ENCODE data around the gene DLL3.

The DLL3 gene

DNA sequence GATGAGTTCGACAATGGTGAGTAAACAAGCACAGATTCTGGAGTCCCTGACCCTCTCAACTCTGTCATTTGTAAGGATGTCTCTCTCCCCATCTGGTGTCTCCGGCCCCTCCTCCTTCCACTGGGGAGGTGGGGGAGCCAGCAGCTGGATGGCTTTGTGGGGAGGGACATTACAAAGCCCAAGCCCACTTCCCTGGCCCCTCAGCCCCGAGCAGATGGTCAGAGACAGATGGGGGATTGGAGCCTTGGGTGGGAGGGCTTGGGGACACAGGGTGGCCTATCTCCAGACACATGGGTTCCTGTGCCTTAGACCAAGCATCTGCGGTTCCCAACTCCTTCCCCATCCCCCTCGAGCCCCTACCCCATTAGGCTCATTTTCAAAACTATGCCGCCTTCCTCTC, 15.6 kb upstream of the DLL3 start:
- DNase-seq (ENCODE audit: low spot score), result no peak

- DNase-seq (ENCODE audit: low spot score), result no peak
Observed at GRCh38 chr19:39489756-39490155, 9.0 kb upstream of the DLL3 start.

GRCh38 chr19:39492225-39492624, 6.5 kb upstream of the DLL3 start:
- DNase-seq (ENCODE audit: low spot score), result no peak

DNA sequence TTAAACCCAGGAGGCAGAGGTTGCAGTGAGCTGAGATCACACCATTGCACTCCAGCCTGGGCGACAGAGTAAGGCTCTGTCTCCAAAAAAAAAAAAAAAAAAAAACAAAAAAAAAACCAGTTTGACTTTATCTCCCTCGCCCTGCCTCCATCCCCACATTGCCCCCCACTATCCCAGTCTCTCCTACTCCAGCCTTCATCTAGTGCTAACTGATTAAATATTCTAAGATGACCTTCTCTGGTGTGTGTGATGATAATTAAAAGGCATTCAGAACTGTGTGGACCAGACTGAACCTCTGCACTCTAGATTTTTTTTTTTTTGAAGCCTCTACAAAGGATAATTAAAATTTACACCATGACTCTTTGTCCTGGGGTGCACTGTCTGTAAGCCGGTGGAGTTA, 6.0 kb upstream of the DLL3 start:
- no peak for DNase-seq (ENCODE audit: low spot score)

- DNase-seq (ENCODE audit: low spot score), result no peak
Observed at GRCh38 chr19:39494661-39495060, 4.1 kb upstream of the DLL3 start.

- DNase-seq (ENCODE audit: low spot score), result no peak
Observed at GRCh38 chr19:39496063-39496462, 2.7 kb upstream of the DLL3 start.

- DNase-seq (ENCODE audit: low spot score), result no peak
Observed at GRCh38 chr19:39497701-39497995, 1.1 kb upstream of the DLL3 start.

DNA sequence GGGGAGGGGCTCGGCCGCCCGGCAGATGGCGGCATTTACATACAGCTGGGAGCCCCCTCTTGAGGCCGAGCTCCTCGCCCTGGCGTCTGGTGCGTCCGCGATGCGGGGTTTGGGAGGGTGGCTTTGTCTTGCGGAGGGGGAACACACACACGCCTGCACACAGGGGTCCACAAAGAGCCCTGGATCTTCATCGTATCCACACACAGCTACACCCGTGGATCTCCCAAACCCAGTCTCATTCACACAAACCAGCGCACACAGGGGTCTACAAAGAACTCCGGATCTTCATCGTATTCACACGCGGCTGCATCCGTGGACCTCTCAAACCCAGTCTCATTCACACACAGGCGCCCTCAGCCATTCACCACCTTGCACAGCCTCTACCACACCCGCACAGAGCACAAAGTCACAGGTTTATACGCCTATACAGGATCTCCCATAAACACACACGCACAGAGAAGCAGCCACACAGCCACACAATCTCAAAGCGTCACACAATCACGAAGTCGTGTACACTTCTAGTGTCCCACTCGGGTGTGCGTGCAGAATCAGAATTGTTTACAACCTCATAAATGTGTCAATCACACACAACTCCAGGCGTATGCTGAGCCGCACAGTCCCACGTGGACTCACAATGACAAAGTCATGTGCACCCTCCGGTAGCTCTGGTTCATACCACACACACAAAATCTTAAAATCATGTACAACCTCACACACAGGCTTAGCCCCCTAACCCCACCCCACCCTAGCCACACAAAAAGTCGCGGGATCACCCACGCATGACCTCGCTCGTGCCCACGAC, 550 bp upstream of the DLL3 start:
- peak; percentile 81 for DNase-seq (ENCODE audit: low spot score)

GRCh38 chr19:39499932-39500331, 1.2 kb downstream of the DLL3 start:
- no peak for DNase-seq (ENCODE audit: low spot score)

GRCh38 chr19:39500543-39500942, 1.8 kb downstream of the DLL3 start:
- no peak for DNase-seq (ENCODE audit: low spot score)

DNA sequence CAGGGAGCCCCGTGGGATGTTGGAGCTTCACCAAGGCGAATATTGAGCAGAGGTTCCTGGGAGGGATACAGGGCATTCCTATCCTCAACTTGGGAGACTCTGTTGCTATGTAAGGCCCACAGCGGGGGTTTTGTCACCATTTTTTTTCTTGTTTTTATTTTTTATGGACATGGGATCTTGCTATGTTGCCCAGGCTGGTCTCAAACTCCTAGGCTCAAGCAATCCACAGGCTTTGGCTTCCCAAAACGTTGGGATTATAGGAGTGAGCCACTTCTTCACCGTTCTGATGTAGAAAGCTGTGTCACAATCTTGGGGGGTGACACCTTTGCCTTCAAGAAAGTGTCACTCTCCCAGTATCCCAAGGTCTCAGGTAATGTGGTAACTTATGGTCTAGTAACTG, 2.6 kb downstream of the DLL3 start:
- DNase-seq (ENCODE audit: low spot score), result no peak

DNA sequence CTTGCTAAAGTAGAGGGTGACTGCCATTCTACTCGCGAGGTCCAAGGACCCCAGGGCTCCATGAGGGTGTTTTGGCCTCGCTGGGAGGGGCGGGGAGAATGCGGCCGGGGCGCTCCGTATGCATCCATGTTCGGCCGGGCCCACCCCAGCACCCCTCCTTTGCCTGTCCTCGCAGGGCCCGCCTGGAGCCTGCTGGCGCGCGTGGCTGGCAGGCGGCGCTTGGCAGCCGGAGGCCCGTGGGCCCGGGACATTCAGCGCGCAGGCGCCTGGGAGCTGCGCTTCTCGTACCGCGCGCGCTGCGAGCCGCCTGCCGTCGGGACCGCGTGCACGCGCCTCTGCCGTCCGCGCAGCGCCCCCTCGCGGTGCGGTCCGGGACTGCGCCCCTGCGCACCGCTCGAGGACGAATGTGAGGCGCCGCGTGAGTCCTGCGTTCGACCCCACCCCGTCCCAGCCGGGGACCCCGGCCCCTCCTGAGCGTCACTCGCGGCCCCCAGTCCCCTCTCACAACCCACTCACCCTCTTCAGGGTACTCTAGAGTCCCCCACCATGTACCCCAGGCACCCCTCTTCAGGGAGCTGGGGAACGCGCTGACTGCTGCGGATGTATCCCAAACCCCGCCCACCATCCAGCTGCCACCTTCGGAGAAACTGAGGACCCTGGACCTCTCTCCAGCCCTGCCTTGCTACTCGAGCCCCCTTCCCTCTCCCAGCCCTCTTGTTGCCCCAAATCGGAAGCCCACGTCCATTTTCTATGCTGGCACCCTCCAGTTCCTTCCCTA, 4.1 kb downstream of the DLL3 start:
- peak; percentile 95 for DNase-seq (ENCODE audit: low spot score)

DNA sequence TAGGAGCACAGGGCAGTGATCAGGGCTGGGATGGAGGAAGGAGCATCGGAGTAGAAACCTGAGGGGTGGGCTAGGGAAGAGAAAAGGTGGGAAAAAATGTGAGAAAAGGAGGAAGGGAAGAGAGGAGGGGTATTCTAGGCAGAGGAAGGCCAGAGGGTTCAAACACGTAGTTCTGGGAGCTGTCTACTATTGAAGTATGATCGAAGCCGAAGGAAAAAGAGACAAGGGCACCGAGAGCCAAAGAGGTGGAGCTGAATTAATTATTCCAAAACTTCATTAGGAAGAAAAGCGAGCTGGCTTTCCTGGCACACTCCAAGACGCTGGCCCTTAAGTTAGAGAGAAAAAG, 7.8 kb downstream of the DLL3 start:
- no peak for DNase-seq (ENCODE audit: low spot score)

- peak; percentile 94 for DNase-seq (ENCODE audit: low spot score)
Observed at GRCh38 chr19:39506944-39507714, 8.4 kb downstream of the DLL3 start.

DNA sequence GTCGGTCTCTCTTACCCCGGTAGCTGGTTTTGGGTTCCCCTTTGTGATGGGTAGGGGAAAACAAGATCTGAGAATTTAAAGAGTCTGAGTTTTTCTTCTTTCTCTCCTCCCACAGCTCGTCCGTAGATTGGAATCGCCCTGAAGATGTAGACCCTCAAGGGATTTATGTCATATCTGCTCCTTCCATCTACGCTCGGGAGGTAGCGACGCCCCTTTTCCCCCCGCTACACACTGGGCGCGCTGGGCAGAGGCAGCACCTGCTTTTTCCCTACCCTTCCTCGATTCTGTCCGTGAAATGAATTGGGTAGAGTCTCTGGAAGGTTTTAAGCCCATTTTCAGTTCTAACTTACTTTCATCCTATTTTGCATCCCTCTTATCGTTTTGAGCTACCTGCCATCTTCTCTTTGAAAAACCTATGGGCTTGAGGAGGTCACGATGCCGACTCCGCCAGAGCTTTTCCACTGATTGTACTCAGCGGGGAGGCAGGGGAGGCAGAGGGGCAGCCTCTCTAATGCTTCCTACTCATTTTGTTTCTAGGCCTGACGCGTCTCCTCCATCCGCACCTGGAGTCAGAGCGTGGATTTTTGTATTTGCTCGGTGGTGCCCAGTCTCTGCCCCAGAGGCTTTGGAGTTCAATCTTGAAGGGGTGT, 9.1 kb downstream of the DLL3 start:
- no peak for DNase-seq (ENCODE audit: low spot score)

DNA sequence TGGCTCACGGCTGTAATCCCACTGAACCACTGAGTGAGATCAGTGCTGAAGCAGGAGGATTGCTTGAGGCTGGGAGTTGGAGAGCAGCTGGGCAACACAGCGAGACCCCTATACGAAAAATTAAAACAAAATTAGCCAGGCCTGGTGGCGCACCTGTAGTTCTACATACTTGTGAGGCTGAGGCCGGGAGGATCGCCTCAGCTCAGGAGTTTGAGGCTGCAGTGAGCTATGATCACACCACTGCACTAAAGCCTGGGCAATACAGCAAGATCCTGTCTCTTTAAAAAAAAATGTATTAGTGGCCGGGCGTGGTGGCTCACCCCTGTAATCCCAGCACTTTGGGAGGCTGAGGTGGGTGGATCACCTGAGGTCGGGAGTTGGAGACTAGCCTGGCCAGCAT, 9.9 kb downstream of the DLL3 start:
- no peak for DNase-seq (ENCODE audit: low spot score)

DNA sequence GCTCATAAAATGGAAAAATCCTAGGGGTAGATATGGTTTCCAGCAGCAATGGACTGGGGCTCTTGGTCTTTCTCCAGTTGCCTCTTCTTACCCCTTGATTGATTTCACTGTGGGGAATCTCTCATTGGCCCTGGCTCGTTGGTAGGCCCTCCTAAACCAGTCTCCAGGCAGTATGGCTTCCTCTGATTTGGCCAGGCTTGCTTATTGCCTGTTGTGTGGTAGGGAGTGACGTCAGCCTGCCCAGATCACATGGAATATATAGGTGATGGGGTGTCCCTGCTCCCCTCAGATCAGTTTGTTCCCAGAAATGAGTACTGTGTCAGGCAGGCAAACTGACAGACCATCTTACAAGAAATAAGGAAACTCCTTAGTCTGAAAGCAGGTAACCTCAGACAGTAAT, 10.5 kb downstream of the DLL3 start:
- DNase-seq (ENCODE audit: low spot score), result no peak

DNA sequence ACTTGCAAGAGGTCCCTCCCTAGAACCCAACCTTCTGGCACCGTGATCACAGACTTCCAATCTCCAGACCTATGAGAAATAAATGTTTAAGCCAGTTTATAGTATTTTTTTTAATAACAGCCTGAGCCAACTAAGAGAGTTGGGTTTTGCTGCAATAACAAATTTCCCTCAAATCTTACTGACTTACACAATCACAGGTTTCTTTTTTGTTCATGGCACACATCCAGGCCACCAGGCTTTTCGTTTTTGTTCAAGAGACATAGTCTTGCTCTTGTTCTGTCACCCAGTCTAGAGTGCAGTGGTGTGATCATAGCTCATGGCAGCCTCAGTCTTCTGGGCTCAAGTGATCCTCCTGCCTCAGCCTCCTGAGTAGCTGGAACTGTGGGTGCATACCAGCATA, 14.2 kb downstream of the DLL3 start:
- no peak for DNase-seq (ENCODE audit: low spot score)

DNA sequence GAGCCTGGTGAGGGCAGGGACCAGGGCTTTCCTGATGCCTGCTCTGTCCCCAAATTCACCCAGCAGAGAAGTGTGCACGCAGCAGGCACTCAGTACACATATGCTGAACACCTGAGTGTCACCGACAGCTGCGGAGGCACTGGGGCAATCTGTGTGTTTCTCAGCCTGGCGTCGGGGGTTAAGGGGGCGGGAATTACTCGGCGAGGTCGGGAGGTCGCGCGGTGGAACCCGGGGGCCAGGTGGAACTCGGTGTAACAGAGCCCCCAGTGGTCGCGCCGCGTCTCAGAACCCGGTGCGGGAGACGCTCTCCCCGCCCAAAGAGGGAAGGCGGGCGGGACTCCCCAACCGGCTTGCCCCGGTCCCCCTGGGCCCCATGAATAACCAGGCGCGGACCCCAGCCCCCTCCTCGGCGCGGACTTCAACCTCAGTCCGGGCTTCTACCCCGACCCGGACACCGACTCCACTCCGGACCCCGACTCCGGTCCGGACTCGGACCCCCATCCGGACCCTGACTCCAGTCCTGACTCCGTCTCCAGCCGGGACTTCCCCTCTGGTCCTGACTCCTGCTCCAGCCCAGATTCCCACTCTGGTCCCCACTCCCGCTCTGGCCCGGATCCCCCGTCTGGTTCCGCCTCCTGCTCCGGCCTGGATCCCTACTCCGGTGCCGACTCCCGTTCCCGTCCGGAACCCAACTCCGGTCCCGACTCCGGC, 16.2 kb downstream of the DLL3 start, which contains the start of gene SELENOV:
TSS of gene SELENOV (plus strand) at position 300 of the 711 bp plus-strand sequence. CDS start at position 374, 74 bp downstream.
- peak; percentile 80 for DNase-seq (ENCODE audit: low spot score)

DNA sequence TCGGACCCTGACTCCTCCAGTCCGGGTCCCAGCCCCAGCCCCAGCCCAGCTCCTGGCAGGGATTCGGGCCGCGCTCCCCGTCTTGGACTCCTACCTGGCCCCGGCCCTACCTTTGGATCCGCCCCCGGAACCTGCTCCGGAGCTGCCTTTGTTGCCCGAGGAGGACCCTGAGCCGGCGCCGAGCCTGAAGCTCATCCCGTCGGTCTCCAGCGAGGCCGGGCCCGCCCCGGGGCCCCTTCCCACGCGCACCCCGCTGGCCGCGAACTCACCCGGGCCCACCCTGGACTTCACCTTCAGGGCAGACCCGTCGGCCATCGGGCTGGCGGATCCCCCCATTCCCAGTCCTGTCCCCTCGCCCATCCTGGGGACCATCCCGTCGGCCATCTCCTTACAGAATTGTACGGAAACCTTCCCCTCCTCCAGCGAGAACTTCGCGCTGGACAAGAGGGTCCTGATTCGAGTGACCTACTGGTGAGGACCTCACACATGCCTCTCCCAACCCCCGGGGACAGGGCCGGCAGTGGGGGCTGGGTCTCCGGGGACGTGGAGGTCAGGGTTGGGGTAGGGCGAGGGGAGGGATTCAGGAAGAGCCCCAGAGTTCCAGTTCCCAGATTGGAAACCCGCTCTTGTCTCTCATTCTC, 16.9 kb downstream of the DLL3 start:
- DNase-seq (ENCODE audit: low spot score), result peak; percentile 68

- DNase-seq (ENCODE audit: low spot score), result no peak
Observed at GRCh38 chr19:39516270-39516669, 17.5 kb downstream of the DLL3 start.

Data from iPS-NIHi11 (cell line).